ENCODE results near the gene TMED4.
A peak's percentile ranks its signal among the peaks of the same experiment; 100 is the strongest.

The TMED4 gene

GRCh38 chr7:44581879-44582603, at the start of gene TMED4:
Gene TMED4 (minus strand): TSS chr7:44582231. CDS start chr7:44582206, 25 bp downstream.
- peak; percentile 100 for DNase-seq

- DNase-seq = no peak
Measured at GRCh38 chr7:44631458-44632115, 49.6 kb upstream of the TMED4 start.

- no peak for DNase-seq
Measured at GRCh38 chr7:44630792-44631457, 48.9 kb upstream of the TMED4 start.

- DNase-seq = no peak
Measured at GRCh38 chr7:44629829-44630522, 47.9 kb upstream of the TMED4 start.

GRCh38 chr7:44626620-44627019, 44.6 kb upstream of the TMED4 start:
- DNase-seq = no peak

- DNase-seq = no peak
Measured at GRCh38 chr7:44625526-44626471, 43.8 kb upstream of the TMED4 start.

GRCh38 chr7:44624318-44624717, 42.3 kb upstream of the TMED4 start:
- DNase-seq = no peak

GRCh38 chr7:44622342-44623151, 40.5 kb upstream of the TMED4 start:
- DNase-seq = no peak

- DNase-seq = no peak
Measured at GRCh38 chr7:44621750-44622103, 39.7 kb upstream of the TMED4 start.

- DNase-seq = no peak
Measured at GRCh38 chr7:44621034-44621749, 39.2 kb upstream of the TMED4 start.

- no peak for DNase-seq
Measured at GRCh38 chr7:44618753-44619152, 36.7 kb upstream of the TMED4 start.

GRCh38 chr7:44618045-44618444, 36.0 kb upstream of the TMED4 start:
- DNase-seq = no peak

- no peak for DNase-seq
Measured at GRCh38 chr7:44617225-44617890, 35.3 kb upstream of the TMED4 start.

GRCh38 chr7:44616545-44616944, 34.5 kb upstream of the TMED4 start:
- DNase-seq = no peak

GRCh38 chr7:44615793-44616192, 33.8 kb upstream of the TMED4 start:
- no peak for DNase-seq

- no peak for DNase-seq
Measured at GRCh38 chr7:44615149-44615611, 33.1 kb upstream of the TMED4 start.

- no peak for DNase-seq
Measured at GRCh38 chr7:44609829-44610228, 27.8 kb upstream of the TMED4 start.

- no peak for DNase-seq
Measured at GRCh38 chr7:44608916-44609648, 27.1 kb upstream of the TMED4 start.
